Stimulated activated CD4-positive, alpha-beta T cell treated with anti-CD3 and anti-CD28 coated beads, Interleukin-4, amount 100 ng/mL, for 1 hour (primary cell): ENCODE data around the gene XAB2.

ENCODE experiments used
- DNase-seq: peaks from one replicate; pipeline ENCODE4 v3.0.0-alpha.2; 2020

The XAB2 gene

DNA sequence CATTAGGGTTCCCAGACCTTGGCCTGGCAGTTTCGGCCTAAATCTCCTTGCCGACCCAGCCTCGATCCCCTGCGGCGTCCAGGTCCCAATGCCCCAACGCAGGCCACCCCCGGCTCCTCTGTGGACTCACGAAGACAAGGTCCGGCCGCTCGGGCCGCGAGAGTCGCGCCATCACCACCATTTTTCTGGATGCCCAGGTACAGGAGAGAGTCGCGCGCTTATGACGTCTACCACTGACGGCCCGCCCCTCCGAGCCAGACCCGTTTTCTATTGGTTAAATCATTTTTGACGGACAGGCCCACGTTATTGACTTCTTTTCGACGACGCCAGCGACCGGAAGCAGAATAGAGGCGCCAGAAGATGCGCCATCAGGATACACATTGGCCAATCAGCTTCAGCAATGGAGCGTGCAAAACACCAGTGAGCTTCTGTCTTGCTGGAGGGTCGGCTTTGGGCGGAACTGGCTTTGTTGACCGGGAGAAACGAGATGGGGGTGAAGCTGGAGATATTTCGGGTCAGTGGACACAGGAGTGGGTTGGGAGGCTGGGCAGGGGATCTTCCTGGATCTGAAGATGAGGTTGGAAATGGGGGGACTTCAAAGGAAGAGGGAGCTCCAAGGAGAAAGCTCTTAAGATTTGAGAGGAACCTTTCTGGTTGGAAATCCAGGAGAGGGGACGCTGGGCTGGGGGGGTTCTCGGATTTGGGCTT lies at the start of gene XAB2, which contains the start of gene PET100:
Gene XAB2, minus strand, starts transcription at position 199 of the 708 bp plus-strand sequence. Its CDS starts 18 bp downstream, at position 181.
Gene PET100, plus strand, starts transcription at position 447 of the 708 bp plus-strand sequence. Its CDS starts 41 bp downstream, at position 488.
- peak; percentile 88 for DNase-seq

DNA sequence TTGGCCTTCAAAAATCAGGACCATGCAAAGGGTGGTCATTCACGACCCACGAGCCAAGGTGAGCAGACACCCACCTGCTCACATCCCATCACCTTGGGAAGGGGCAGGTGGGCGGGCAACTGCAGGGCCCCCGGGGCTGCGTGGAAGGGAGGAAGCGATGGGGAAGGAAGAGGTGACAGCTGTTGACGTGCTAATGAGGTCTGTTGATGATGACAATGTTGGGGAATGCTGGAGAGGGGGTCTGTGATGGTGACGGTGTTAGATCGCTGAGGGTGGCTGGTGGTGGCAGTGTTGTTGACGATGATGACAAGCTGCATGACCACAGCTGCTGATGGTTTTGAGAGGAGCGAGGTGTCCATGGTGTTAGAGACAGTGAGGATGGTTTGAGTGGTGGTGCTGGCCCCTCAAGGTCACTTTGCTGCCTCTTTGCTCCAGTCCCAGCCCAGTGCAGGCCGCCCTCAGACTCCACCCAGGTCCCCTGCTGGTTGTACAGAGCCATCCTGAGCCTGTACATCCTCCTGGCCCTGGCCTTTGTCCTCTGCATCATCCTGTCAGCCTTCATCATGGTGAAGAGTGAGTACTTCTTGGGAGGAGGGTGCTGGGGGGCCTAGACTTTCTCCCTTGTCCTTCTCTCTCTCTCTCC lies 48.4 kb upstream of the XAB2 start:
- DNase-seq, result no peak

DNA sequence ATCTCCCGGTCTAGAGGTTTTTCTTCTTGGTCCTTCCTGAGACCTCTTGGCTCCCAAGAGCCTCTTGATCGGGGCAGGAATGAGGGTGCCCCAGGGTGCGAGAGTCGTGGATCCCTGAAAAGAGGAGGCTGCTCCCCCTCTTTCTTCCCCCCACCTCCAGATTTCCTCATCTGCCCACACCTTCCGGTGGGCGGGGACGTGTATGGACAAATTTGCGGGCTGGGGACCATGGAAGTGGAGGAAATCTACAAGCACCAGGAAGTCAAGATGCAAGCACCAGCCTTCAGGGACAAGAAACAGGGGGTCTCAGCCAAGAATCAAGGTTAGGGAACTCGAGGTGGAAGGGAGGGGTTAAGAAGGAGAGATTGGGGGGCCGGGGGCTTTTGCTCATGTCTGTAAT lies 47.5 kb upstream of the XAB2 start, which contains the start of gene MCEMP1:
Gene MCEMP1, plus strand, starts transcription at position 237 of the 400 bp plus-strand sequence. Its CDS starts 31 bp downstream, at position 268.
- no peak for DNase-seq

DNA sequence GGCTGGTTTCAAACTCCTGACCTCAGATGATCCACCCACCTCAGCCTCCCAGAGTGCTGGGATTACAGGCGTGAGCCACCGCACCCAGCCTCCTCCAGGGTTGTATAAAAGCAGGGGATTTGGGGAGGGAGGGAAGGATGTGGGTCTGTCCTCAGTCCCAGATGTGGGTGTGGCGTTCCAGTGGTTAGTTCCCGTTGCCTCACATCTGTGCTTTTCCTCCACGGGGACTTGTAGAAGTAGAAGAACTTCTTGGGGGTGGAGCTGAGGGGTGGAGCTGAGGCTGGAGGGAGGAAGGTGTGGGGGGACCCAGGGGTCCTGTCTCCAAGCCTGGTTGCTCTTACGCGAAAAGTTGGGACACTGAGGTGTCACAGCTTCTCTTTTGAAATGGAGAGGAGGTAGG lies 47.0 kb upstream of the XAB2 start:
- DNase-seq, result no peak

DNA sequence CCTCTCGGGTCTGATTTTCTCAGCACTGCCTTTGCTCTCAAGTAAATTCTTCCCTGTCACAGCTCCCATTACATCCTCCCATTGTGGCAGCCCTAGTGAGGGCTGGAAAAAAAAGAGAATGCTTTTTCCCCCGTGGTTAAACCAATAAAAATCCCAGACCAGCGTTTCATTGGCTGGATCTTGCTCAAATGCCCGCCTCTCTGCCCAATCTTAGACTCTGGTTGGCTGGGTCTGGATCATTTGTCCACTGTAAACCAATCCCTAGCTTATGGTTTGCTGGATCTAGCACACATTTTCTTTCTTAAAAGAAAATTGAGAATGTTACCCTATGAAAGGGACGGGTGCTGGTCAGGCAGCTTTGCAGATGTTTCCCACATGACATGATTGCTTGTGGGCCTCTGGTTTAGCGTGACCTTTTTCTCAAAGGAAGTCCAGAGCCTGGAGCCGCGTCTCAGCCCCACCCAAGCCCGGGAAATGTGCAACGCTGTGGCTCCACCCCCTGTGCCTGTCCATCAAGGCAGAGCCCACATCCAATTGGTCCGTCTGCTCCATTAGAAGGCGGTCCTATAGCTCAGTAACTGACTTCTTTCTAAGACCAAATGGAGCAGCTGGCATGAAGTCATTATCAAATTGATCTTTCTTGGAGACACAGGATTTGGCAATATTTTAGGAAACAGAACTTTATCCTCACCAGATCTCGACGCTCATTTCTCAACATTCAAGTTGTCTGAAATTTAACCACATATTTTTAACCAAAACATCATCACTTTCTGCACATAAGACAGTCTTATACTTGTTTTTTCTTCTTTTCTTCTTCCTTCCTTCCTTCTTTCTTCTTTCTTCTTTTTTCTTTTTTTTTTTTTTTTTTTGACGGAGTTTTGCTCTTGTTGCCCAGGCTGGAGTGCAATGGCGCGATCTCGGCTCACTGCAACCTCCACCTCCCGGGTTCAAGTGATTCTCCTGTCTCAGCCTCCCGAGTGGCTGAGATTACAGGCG lies 45.0 kb upstream of the XAB2 start:
- DNase-seq, result peak; percentile 32

DNA sequence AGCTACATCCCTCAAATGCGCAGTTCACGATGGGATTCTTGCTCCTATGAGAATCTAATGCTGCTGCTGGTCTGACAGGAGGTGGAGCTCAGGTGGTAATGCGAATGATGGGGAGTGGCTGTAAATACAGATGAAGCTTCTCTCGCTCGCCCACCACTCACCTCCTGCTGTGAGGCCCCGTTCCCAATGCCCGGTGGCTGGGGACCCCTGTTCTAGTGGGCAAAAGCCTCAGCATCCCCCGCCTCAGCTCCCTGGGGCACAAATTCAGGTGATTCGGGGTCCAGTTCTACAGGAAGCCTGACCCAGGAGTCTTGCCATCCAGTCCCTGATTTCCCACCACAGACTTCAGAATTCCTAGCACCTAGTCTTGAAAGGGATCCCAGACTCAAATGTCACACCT lies 43.2 kb upstream of the XAB2 start:
- DNase-seq, result no peak

DNA sequence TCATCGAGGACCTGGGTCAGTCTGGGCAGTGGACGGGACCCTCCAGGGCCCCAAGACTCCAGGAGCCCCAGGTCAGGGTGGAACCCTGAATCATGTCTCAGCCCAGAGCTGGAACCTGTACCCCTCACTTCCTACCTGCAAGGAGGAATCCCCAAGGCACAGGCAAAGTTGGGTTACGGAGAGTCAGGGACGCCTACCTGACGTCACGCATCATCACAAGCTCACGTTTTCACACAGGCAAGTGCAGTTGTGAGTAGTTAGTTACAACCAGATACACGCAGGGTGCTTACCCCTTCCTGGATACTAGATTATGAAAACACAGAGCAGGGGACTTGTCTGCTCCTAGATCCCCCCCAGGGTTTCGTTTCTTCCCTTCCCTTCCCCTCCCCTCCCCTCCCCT lies 41.4 kb upstream of the XAB2 start:
- DNase-seq, result no peak

DNA sequence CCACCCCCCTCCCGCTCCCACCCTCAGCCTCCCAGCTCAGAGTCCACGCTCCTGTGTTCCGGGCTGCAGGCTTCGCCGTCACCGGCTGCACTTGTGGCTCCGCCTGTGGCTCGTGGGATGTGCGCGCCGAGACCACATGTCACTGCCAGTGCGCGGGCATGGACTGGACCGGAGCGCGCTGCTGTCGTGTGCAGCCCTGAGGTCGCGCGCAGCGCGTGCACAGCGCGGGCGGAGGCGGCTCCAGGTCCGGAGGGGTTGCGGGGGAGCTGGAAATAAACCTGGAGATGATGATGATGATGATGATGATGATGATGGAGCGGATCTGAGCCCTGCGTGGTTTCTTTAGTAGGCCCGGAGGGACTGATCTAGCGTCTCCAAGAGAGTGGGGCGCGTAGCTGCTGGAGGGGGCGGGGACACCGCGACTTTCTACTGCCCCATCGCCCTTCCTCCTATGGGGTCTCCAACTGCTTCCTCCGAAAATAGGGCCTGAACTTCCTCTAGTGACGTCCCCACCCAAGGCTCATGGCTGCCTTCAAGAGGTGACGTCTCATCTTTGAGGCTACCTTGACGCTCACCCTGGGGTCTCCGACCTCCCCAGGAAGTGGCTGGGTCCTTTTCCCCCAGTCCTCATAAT lies 40.9 kb upstream of the XAB2 start:
- no peak for DNase-seq

DNA sequence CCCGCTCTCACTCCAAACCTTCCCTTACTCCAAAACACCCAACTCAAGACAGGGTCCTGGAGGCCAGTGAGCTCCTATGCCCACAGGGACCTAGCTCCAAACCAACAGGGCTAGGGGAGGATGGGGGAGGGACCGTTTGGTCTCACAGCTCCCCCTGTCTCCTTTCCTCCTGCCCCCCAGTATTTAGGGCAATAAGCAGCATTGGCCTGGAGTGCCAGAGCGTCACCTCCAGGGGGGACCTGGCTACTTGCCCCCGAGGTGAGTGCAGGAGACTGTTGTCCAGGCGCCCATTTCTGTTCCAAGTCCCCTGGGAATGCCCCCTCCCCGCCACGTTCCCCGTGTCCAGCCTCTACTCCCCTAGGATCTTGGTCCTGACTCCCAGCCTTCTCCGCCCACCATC lies 40.3 kb upstream of the XAB2 start:
- DNase-seq, result no peak

DNA sequence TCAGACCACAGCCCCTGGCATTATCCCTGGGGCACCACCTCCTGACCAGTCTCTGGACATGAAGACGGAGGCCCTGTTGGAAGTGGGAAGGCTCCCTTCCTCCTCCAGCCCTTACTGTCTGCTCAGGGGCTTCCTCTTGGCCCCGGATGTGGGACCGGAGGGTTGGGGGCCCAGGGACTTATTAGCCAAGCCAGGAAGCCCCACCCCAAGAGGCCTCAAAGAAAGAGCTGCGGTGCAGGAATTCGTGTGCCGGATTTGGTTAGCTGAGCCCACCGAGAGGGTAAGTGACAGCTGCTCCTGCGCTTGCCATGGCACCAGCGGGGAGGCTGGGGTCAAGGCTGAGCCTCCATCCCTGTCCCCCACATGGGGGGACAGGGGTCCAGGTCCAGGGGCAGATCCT lies 39.5 kb upstream of the XAB2 start, which contains the start of gene RETN:
Gene RETN, plus strand, starts transcription at position 208 of the 400 bp plus-strand sequence. CDS start 278 bp downstream, outside the sequence.
- no peak for DNase-seq

DNA sequence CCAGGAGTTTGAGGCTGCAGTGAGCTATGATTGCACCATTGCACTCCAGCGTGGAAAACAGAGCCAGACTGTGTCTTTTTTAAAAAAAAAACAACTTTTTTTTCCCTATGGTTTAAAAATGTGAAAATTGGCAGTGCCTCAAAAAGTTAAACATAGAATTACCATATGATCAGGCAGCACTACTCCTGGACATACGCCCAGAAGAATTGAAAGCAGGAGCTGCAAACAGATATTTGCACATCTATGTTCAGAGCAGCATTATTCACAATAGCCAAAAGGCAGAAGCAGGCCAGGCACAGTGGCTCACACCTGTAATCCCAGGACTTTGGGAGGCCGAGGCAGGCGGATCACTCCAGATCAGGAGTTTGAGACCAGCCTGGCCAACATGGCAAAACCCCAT lies 35.7 kb upstream of the XAB2 start:
- no peak for DNase-seq

DNA sequence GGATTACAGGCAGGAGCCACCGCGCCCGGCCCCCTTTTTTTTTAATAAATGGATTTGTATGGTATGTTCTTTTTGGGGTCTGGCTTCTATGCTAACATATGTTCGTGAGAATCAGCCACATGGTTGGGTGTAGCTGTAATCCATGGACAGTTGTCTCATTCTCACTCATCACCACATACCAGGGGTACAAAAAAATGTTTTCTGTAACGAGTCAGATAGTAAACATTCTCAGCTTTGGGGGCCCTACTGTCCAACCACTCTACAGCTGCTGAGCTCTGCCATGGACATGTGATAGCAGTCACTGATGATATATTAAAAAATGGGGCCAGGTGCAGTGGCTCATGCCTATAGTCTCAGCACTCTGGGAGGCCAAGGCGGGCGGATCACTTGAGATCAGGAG lies 34.4 kb upstream of the XAB2 start:
- no peak for DNase-seq

DNA sequence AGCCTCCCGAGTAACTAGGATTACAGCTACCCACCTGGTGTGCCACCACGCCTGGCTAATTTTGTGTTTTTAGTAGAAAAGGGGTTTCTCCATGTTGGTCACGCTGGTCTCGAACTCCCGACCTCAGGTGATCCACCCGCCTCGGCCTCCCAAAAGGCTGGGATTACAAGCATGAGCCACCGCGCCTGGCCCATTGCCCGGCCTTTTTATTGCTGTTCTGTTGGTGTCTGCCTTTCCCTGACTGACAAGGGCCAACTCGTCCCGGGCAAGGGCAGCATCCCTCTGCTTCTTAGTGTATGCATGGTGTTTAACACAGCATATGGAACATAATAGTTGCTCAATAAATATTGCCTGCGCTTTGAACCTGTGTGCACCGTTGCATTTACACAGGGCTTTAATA lies 33.3 kb upstream of the XAB2 start:
- DNase-seq, result no peak

DNA sequence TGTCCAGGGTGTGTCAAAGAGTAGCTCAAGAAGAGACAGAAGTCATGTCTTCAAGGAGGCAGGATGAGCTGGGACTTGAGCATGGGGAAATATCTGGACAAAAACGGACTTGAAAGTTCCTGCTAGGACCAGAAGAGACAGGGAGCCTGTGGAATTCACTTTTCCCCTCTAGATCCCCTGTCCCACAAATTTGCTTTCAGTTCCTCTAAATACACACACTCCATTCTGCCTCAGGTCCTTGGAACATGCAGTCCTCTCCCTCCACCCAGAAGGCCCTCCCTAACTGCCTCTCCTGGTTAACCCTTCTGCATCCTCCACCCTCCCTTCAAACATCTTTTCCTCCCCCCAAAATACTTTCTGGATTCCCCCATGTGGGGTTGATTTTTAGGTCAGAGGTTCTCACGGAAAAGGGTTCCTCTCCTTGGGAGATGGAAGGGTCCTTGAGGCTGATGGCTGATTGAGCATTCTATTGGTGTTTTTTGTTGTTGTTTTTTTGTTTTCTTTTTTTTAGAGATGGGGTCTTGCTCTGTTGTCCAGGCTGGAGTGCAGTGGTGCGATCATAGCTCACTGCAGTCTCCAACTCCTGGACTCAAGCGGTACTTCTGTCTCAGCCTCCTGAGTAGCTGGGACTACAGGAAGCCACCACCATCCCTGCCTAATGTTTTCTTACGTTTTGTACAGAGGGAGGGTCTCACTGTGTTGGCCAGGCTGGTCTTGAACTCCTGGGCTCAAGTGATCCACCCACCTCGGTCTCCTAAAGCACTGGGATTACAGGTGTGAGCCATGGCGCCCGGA lies 32.6 kb upstream of the XAB2 start:
- no peak for DNase-seq

DNA sequence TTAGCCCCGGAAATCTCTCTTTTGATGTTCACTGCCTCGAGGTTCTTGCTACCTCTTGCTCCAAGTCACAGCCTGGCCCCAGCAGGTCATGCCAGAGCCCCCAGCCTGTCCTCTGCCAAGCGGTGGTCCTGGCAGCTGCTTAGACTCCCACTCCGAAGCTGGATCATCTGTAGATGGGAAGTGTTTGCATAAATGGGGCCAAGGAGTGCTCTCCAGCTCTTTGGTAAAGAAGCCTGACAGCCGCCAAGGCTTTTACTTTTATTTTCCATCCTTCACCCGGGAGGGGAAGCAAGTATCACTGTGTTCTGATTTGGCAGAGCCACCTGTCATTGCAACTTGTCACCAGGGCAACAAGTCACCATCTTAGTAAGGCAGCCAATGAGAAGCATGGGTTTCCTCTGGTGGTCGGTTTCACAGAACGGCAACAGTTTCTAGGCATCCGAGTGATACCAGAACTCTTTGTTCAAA lies 28.9 kb upstream of the XAB2 start:
- DNase-seq, result no peak

DNA sequence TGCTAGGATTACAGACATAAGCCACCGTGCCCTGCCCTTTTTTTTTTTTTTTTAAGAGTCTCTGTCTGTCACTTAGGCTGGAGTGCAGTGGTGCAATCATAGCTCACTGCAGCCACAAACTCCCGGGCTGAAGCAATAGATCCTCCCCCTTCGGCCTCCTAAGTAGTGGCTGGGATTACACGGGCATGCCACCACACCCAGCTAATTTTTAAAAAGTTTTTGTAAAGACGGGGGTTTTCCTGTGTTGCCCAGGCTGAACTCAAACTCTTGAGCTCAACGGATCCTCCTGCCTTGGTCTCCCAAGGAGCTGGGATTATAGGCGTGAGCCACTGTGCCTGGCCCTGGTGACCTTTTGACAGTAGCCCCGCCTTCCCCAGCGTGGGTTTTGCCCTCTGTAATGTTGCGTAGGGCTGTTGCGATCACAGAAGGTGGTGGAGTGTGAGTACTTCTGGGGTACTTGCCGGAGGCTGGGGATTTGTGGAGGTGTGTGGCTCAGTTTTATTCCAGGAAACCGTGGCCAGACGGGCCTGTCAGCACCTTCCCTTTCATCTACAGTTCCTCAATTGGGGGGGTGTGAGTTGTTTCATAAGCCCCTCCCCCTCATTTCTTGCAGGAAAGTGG lies 27.9 kb upstream of the XAB2 start:
- DNase-seq, result no peak

DNA sequence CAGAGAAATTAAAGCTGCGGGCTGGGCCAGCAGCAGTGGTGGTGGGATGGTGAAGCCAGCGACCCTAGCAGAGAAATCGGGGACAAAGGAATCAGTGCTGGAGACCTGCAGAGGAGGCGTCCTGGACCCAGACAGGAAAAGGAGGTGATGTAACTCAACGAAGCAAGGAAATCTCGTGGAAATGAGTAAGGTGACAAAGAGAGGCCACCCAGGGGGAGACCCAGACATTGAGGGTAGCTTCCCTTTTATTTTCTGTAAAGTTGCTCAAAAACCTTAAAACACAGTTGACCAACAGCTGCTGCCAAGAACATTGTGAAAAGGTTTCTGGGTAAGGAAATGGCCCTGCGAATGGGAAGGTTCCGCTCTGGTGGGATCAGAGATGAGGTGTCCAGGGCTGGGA lies 26.2 kb upstream of the XAB2 start:
- DNase-seq, result no peak

DNA sequence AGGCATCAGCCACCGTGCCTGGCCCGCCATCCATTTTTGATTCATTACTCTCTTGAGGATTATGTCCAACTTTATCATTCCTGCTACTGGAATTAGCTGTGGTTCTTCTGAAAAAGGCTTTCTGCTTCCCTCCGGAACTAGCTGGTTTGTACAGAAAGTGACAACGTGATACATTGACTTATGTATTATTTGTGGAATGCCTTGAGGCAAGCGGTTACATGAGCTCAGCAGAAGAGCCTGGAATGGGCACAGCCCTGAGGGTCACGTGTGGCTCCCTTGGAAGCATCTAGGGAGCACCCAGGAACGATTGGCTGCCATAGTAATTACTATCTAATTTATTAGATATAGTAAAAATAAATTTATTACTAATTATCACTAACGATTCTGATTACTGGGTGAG lies 25.1 kb upstream of the XAB2 start:
- no peak for DNase-seq

DNA sequence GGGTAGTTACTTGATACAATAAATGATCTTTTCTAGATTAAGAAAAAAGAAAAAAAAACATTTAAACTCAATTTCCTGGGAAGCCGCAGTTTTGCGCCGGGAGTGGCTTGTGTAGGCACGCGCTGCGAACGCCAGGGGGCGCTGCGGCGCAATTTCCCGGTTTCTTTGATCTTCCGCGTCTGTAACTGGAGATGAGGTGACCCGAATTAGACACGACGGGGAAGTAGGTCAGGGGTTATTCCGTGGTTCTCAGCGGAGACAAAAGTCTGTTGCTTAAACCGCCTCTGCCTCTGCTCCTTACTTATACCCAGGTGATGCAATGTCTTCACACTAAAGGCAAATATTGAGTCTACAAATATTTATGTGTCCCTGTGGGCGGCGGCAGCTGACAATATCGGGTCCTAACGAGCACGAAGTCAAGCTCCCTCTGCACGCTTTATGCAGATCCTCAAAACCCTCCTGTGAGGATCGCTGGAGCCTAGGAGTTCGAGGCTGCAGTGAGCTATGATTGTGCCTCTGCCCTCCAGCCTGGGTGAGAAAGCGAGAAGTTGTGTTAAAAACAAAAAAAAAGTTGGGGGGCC lies 22.8 kb upstream of the XAB2 start:
- peak; percentile 85 for DNase-seq

DNA sequence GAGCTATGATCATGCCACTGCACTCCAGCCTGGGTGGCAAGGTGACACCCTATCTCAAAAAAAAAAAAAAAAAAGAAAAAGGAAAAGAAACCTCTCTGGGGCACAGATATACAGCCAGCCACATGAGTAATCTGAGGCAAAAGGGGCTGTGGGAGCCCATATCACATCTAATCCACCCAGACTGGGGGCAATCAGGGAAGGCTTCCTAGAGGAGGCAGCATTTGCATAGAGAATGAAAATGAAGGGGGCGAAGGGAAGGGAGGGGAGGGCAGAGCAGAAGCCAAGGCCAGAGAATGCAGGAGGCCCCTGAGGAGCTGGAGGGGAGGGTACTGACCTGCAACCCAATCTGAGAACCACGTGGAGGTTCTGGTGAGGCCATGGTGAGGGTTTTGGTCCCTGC lies 20.8 kb upstream of the XAB2 start:
- DNase-seq, result no peak
